GM12874 (cell line): ENCODE results near the gene GARIN5A.

Experiments
- CTCF ChIP-seq: IDR thresholded peaks from 2 replicates; pipeline ENCODE4 v1.5.1; 2011; ENCODE audit warnings: low read depth, mild to moderate bottlenecking, control low read depth, low read length, moderate library complexity; ENCODE audit not compliant: insufficient read depth

Gene GARIN5A

GRCh38 chr19:50450369-50451222 is 26.1 kb downstream of the GARIN5A start:
- no peak for TF ChIP-seq CTCF

DNA sequence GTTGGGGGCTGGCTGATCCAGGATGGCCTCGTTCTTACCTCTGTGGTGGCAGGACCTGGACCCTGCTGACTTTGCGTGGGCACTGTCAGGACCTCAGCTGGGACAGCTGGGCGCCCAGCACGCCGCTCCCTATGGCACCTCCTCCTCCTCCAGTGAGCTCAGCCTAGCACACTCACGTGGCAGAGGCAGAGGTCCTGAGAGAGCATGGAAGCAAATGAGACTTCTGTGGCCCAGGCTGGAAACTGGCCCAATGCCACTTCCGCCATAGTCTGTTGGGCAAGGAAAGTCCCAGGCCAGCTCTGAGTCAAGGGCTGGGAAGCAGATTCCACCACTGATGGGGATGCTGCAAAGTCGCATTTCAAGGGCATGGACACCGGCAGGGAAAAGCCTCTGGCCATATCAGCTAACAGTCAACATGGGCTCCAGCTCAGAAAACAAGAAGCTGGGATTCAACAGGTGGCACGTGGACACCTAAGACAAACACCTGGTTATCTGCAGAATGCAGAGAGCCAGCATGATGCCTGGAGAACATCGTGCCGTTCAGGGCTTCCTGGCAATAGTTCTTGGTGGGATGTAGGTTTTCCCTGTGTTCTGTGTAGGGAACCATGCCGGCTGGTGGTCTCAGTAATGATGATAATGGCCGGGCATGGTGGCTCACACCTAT is 27.3 kb downstream of the GARIN5A start:
- TF ChIP-seq CTCF: no peak

GRCh38 chr19:50447750-50448149 is 28.9 kb downstream of the GARIN5A start:
- no peak for TF ChIP-seq CTCF

- TF ChIP-seq CTCF: no peak
Observed at GRCh38 chr19:50447053-50447452, 29.6 kb downstream of the GARIN5A start.

DNA sequence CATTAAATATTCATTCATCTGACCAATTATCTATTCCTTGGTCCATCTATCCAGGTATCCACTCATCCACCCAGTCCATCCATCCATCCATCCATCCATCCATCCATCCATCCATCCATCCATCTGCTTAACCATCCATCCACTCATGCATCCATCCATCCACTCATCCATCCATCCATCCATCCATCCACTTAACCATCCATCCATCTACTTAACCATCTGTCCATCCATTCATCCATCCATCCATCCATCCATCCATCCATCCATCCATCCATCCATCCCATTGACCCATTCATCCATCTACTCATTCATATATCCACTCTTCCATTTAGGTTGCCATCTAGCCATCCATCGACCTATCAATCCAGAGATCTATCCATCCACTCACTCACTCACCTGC is 32.6 kb downstream of the GARIN5A start:
- no peak for TF ChIP-seq CTCF

DNA sequence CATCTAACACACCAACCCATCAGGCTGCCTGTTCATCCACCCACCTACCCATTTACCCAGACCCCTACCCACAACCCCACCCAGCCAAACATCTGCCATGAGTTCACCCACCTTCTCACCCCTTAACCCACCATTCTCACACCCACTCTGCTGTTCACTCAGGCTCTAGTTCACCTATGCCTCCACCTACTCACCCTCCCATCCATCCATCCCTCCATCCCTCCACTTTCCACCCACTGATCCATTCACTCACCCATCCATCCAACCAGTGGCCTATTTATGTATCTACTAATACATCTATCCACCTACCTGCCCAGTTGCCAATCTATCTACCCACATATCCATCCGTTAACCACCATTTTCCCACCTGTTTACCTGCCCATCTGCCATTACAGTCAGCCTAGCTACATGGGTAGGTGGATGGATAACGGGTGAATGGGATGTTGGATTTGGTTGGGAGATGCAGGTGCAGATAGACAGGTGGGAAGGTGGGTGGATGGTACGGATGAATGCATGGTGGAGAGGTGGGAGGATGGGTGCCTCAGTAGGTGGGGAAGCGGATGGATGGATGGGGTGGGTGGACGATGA is 38.7 kb downstream of the GARIN5A start:
- no peak for TF ChIP-seq CTCF

- TF ChIP-seq CTCF: no peak
Observed at GRCh38 chr19:50435627-50436026, 41.0 kb downstream of the GARIN5A start.
